Brain pericyte (primary cell): ENCODE measurements around the gene VASH2.

ENCODE experiments used
- DNase-seq: peaks from one replicate; pipeline ENCODE4 v3.0.0-alpha.2; 2012; ENCODE audit warnings: low read depth, low spot score

VASH2 gene

GRCh38 chr1:212930986-212931678, 19.2 kb upstream of the VASH2 start:
- no peak for DNase-seq

- no peak for DNase-seq
These were observed 16.4 kb upstream of the VASH2 start for GRCh38 chr1:212933815-212934471.

- DNase-seq, result no peak
These were observed 14.9 kb upstream of the VASH2 start for GRCh38 chr1:212935387-212935981.

- DNase-seq, result no peak
These were observed 13.3 kb upstream of the VASH2 start for GRCh38 chr1:212937034-212937433.

GRCh38 chr1:212938846-212939245, 11.5 kb upstream of the VASH2 start:
- DNase-seq, result no peak

GRCh38 chr1:212941452-212941851, 8.9 kb upstream of the VASH2 start:
- DNase-seq, result no peak

GRCh38 chr1:212942679-212943392, 7.5 kb upstream of the VASH2 start:
- no peak for DNase-seq

- no peak for DNase-seq
These were observed 7.0 kb upstream of the VASH2 start for GRCh38 chr1:212943393-212943710.

- DNase-seq, result no peak
These were observed 6.0 kb upstream of the VASH2 start for GRCh38 chr1:212944229-212944901.

- no peak for DNase-seq
These were observed 5.3 kb upstream of the VASH2 start for GRCh38 chr1:212945056-212945455.

- no peak for DNase-seq
These were observed 4.7 kb upstream of the VASH2 start for GRCh38 chr1:212945463-212946160.

GRCh38 chr1:212946872-212947271, 3.5 kb upstream of the VASH2 start:
- DNase-seq, result no peak

- no peak for DNase-seq
These were observed 570 bp upstream of the VASH2 start for GRCh38 chr1:212949771-212950170.

- DNase-seq, result no peak
These were observed 995 bp downstream of the VASH2 start for GRCh38 chr1:212951126-212951946.

GRCh38 chr1:212951947-212952640, 1.8 kb downstream of the VASH2 start:
- no peak for DNase-seq

GRCh38 chr1:212952641-212952976, 2.3 kb downstream of the VASH2 start:
- DNase-seq, result no peak

GRCh38 chr1:212953321-212953720, 3.0 kb downstream of the VASH2 start:
- DNase-seq, result no peak

- no peak for DNase-seq
These were observed 4.2 kb downstream of the VASH2 start for GRCh38 chr1:212954514-212954913.

- DNase-seq, result no peak
These were observed 4.8 kb downstream of the VASH2 start for GRCh38 chr1:212955098-212955497.
